Esophagus squamous epithelium (tissue), 4 donors: ENCODE measurements around the gene SETBP1.

Experiments used
- POLR2A ChIP-seq, 4 donors: fragments of 450-650 bp; IDR thresholded peaks; one replicate each; pipeline ENCODE4 v1.6.1; 2017; ENCODE audit warnings: antibody characterized with exemption in 4 of 4, mild to moderate bottlenecking in 4 of 4, moderate library complexity in 3 of 4
- TF ChIP-seq, protein P1 (sequence below), 6 experiments: fragments of 450-650 bp in 4 of 6; fragments of 200-600 bp in 2 of 6; sonication (generic) in 2 of 6; IDR thresholded peaks; one replicate each; pipeline ENCODE4 v1.5.1; 2016 to 2019; ENCODE audit warnings: antibody characterized with exemption in 6 of 6, mild to moderate bottlenecking in 4 of 6, moderate library complexity in 4 of 6

- TF ChIP-seq, protein P1, sequence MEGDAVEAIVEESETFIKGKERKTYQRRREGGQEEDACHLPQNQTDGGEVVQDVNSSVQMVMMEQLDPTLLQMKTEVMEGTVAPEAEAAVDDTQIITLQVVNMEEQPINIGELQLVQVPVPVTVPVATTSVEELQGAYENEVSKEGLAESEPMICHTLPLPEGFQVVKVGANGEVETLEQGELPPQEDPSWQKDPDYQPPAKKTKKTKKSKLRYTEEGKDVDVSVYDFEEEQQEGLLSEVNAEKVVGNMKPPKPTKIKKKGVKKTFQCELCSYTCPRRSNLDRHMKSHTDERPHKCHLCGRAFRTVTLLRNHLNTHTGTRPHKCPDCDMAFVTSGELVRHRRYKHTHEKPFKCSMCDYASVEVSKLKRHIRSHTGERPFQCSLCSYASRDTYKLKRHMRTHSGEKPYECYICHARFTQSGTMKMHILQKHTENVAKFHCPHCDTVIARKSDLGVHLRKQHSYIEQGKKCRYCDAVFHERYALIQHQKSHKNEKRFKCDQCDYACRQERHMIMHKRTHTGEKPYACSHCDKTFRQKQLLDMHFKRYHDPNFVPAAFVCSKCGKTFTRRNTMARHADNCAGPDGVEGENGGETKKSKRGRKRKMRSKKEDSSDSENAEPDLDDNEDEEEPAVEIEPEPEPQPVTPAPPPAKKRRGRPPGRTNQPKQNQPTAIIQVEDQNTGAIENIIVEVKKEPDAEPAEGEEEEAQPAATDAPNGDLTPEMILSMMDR (IDR thresholded peaks at IDR 0.05): no peak
- TF ChIP-seq POLR2A (IDR thresholded peaks at IDR 0.05): no peak
These were observed 428.1 kb downstream of the SETBP1 start for GRCh38 chr18:45108754-45109153.
